ENCODE data around the gene BRD9. TPM values are rescaled to one million over a fixed set of nuclear protein-coding genes. Genes with fewer than 3 reads are reported as not detected.
"Not testable (repeated sequence)": the region's sequence is repeated elsewhere in the genome, so short reads cannot be mapped to it uniquely, and the experiment has no call there.

The BRD9 gene
- polyA plus RNA-seq, 1 experiment: 12.3 TPM

- H3K27me3 ChIP-seq (ENCODE audit: control insufficient read depth, insufficient read depth, low read length); H3K36me3 ChIP-seq (ENCODE audit: control insufficient read depth, insufficient read depth, low read length); POLR2A ChIA-PET; CTCF ChIA-PET; DNase-seq (ENCODE audit: low read depth); H3K4me3 ChIP-seq (ENCODE audit: low read depth, low read length): not testable (repeated sequence)
Observed at GRCh38 chr5:845676-846601, 46.7 kb downstream of the BRD9 start.

GRCh38 chr5:845031-845675, 47.4 kb downstream of the BRD9 start:
- H3K27me3 ChIP-seq (ENCODE audit: control insufficient read depth, insufficient read depth, low read length); DNase-seq (ENCODE audit: low read depth); POLR2A ChIA-PET; H3K36me3 ChIP-seq (ENCODE audit: control insufficient read depth, insufficient read depth, low read length); H3K4me3 ChIP-seq (ENCODE audit: low read depth, low read length); CTCF ChIA-PET: not testable (repeated sequence)

GRCh38 chr5:844426-844825, 48.2 kb downstream of the BRD9 start:
- POLR2A ChIA-PET; H3K36me3 ChIP-seq (ENCODE audit: control insufficient read depth, insufficient read depth, low read length); DNase-seq (ENCODE audit: low read depth); CTCF ChIA-PET; H3K4me3 ChIP-seq (ENCODE audit: low read depth, low read length); H3K27me3 ChIP-seq (ENCODE audit: control insufficient read depth, insufficient read depth, low read length): not testable (repeated sequence)

DNA sequence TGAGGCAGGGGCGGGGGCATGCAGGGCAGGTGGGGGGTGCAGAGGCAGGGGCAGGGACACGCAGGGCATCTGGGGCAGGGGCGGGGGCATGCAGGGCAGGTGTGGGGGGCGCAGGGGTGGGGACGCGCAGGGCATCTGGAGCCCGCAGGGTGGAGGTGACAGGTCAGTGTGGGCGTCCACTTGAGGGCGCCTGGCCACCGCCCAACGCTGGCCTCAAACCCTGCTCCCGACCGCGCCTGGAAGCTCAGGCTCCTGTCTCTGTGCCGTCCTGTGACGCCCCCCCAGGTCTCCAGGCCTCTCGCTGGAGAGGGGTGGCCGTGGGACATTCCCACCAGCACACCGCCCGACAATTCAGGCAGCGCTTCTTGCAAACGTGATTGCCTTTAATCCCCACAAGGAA, 48.7 kb downstream of the BRD9 start:
- H3K27me3 ChIP-seq (ENCODE audit: control insufficient read depth, insufficient read depth, low read length); POLR2A ChIA-PET; H3K4me3 ChIP-seq (ENCODE audit: low read depth, low read length); CTCF ChIA-PET; DNase-seq (ENCODE audit: low read depth); H3K36me3 ChIP-seq (ENCODE audit: control insufficient read depth, insufficient read depth, low read length): not testable (repeated sequence)

- DNase-seq (ENCODE audit: low read depth); H3K27me3 ChIP-seq (ENCODE audit: control insufficient read depth, insufficient read depth, low read length); CTCF ChIA-PET; H3K36me3 ChIP-seq (ENCODE audit: control insufficient read depth, insufficient read depth, low read length); POLR2A ChIA-PET; H3K4me3 ChIP-seq (ENCODE audit: low read depth, low read length): not testable (repeated sequence)
Observed at GRCh38 chr5:843371-843770, 49.2 kb downstream of the BRD9 start.

GRCh38 chr5:842402-843221, 50.0 kb downstream of the BRD9 start:
- POLR2A ChIA-PET; DNase-seq (ENCODE audit: low read depth); H3K36me3 ChIP-seq (ENCODE audit: control insufficient read depth, insufficient read depth, low read length); H3K27me3 ChIP-seq (ENCODE audit: control insufficient read depth, insufficient read depth, low read length); H3K4me3 ChIP-seq (ENCODE audit: low read depth, low read length); CTCF ChIA-PET: not testable (repeated sequence)

- H3K36me3 ChIP-seq (ENCODE audit: control insufficient read depth, insufficient read depth, low read length); CTCF ChIA-PET; POLR2A ChIA-PET; DNase-seq (ENCODE audit: low read depth); H3K4me3 ChIP-seq (ENCODE audit: low read depth, low read length); H3K27me3 ChIP-seq (ENCODE audit: control insufficient read depth, insufficient read depth, low read length): not testable (repeated sequence)
Observed at GRCh38 chr5:841531-842401, 50.8 kb downstream of the BRD9 start.

- DNase-seq (ENCODE audit: low read depth); H3K27me3 ChIP-seq (ENCODE audit: control insufficient read depth, insufficient read depth, low read length); POLR2A ChIA-PET; H3K36me3 ChIP-seq (ENCODE audit: control insufficient read depth, insufficient read depth, low read length); H3K4me3 ChIP-seq (ENCODE audit: low read depth, low read length); CTCF ChIA-PET: not testable (repeated sequence)
Observed at GRCh38 chr5:840974-841435, 51.6 kb downstream of the BRD9 start.

DNA sequence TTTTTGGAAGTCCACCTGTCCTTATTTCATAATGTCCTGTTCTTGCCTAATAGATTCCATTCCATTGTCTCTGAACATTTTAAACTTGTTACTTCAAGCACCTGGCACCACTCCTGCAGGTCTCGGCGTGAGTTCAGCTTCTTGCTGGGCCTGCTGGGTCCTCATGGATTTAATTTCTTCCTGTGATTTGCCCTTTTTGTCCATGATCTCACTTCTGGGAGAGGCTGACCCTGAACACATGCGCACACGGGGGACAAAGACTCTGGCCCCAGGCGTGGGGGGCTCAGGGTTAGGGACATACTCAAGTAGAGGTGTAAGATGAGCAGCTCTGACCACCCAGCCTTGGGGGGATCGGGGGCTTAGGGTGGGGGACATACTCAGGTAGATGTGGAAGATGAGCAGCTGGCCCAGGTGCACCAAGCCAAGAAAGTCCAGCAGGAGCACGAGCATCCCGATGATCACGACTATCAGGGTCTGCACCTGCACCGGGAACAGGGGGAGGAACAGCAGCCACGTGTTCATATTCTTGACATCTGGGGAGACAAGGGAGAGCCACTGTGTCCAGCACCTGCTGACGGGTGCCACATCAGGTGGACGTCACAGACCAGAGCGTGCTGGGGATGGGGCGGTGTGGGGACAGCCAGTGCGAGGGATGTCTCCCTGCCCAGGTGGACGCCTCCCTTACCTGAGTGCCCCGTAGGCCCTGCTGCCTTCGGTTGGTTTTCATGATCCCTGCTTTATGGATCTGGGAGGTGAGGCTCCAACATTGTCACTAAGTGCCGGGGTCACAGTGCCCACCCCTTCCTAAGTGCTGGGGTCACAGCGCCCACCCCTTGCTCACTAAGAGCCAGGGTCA, 52.3 kb downstream of the BRD9 start:
- H3K36me3 ChIP-seq (ENCODE audit: control insufficient read depth, insufficient read depth, low read length); CTCF ChIA-PET; DNase-seq (ENCODE audit: low read depth); H3K4me3 ChIP-seq (ENCODE audit: low read depth, low read length); H3K27me3 ChIP-seq (ENCODE audit: control insufficient read depth, insufficient read depth, low read length); POLR2A ChIA-PET: not testable (repeated sequence)

DNA sequence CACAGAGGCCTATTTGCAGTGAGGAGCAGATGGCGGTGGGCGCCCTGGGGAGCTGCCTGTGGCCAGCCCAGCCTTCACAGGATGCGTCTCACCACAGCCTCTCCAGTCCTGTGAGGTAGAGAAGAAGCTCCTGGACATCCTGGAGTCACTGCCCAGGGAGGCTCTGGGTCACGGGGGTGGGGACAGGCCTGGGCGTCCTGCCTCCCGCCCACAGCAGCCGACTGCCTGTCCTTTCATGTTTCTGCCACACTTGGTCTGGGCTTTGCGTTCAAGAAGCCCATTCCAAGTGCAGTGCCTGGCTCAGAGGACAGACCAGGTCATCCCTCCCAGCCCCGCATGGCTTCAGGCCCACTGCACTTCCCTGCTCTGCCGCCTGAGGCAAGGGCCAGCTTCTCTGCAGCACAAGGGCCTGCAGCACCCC, 54.2 kb downstream of the BRD9 start:
- H3K27me3 ChIP-seq (ENCODE audit: control insufficient read depth, insufficient read depth, low read length); H3K4me3 ChIP-seq (ENCODE audit: low read depth, low read length); POLR2A ChIA-PET; CTCF ChIA-PET; DNase-seq (ENCODE audit: low read depth); H3K36me3 ChIP-seq (ENCODE audit: control insufficient read depth, insufficient read depth, low read length): not testable (repeated sequence)

GRCh38 chr5:837621-838121, 54.9 kb downstream of the BRD9 start:
- CTCF ChIA-PET; H3K36me3 ChIP-seq (ENCODE audit: control insufficient read depth, insufficient read depth, low read length); POLR2A ChIA-PET; H3K4me3 ChIP-seq (ENCODE audit: low read depth, low read length); DNase-seq (ENCODE audit: low read depth); H3K27me3 ChIP-seq (ENCODE audit: control insufficient read depth, insufficient read depth, low read length): not testable (repeated sequence)

Measured in BJ (cell line).